ENCODE results near the gene ACTR2. TPM values are rescaled to one million over a fixed set of nuclear protein-coding genes. Genes with fewer than 3 reads are reported as not detected.

The ACTR2 gene
- total RNA-seq, 4 donors from 2014 or later = 56.9 to 123 (median 81.8) TPM

GRCh38 chr2:65228263-65228750 is 676 bp downstream of the ACTR2 start:
- peak overlapping the region; percentile 78 to 98 (median 93) for H3K4me3 ChIP-seq
- intact Hi-C loops (cut with DNase I; ENCODE audit: low total_unique reads) = no loop called here
- H3K36me3 ChIP-seq = no peaks in the 10 kb centered on the region
- no peaks in the 10 kb centered on the region for H3K9me3 ChIP-seq
- H3K4me1 ChIP-seq = peaks cover 9 to 60% (median 38%) of the 10 kb centered on the region in 4 donors
- no peaks in the 10 kb centered on the region for H3K27me3 ChIP-seq
- no peak for DNase-seq
- peak overlapping the region; percentile 96 to 100 (median 98) for H3K27ac ChIP-seq
- in situ Hi-C loops (cut with MboI; ENCODE audit: low pct_ligation_motif_present in 1 of 4, low pct_unique_long_range_greater_than_20kb in 1 of 4, low sequenced_read_pairs in 3 of 4) = no loop called here
- WGBS, 2 donors (ENCODE audit: low coverage in 1 of 2) = 1 to 2% methylated on average over 14 to 16 of the region's 16 CpGs
- TF ChIP-seq POLR2AphosphoS5 (IDR thresholded peaks at IDR 0.05) = peak in 1 of 3 donors; percentile 2
- no peak for TF ChIP-seq EP300 (IDR thresholded peaks at IDR 0.05; ENCODE audit: low read depth)
- no peak for TF ChIP-seq CTCF (IDR thresholded peaks at IDR 0.05)
- no peak for TF ChIP-seq POLR2A (IDR thresholded peaks at IDR 0.05)

GRCh38 chr2:65231121-65231520 is 3.5 kb downstream of the ACTR2 start:
- DNase-seq = no peak
- Histone ChIP-seq H3K4me1 (peaks cover 8 to 80% (median 37%) of the 10 kb centered on the region in 4 donors), H3K27ac (peak overlapping the region; percentile 34 to 56 (median 46)), H3K36me3 (no peaks in the 10 kb centered on the region), H3K4me3 (no peak overlapping the region), H3K9me3 (no peaks in the 10 kb centered on the region), H3K27me3 (no peaks in the 10 kb centered on the region)
- TF ChIP-seq POLR2A (IDR thresholded peaks at IDR 0.05) (no peak), CTCF (IDR thresholded peaks at IDR 0.05) (no peak), EP300 (IDR thresholded peaks at IDR 0.05; ENCODE audit: low read depth) (no peak), POLR2AphosphoS5 (IDR thresholded peaks at IDR 0.05) (no peak)
- 71 to 100% methylated on average over 1 of the region's 1 CpG for WGBS, 2 donors (ENCODE audit: low coverage in 1 of 2)
- in situ Hi-C loops (cut with MboI; ENCODE audit: low pct_ligation_motif_present in 1 of 4, low pct_unique_long_range_greater_than_20kb in 1 of 4, low sequenced_read_pairs in 3 of 4) = no loop called here
- intact Hi-C loops (cut with DNase I; ENCODE audit: low total_unique reads) = no loop called here

GRCh38 chr2:65231892-65232477 is 4.4 kb downstream of the ACTR2 start:
- Histone ChIP-seq H3K4me1 (peaks cover 0 to 80% (median 33%) of the 10 kb centered on the region in 4 donors), H3K4me3 (no peak overlapping the region), H3K27me3 (no peaks in the 10 kb centered on the region), H3K36me3 (no peaks in the 10 kb centered on the region), H3K27ac (peak overlapping the region; percentile 34 to 56 (median 46)), H3K9me3 (no peaks in the 10 kb centered on the region)
- no peak for DNase-seq
- in situ Hi-C loops (cut with MboI; ENCODE audit: low pct_ligation_motif_present in 1 of 4, low pct_unique_long_range_greater_than_20kb in 1 of 4, low sequenced_read_pairs in 3 of 4) (no loop called here), intact Hi-C loops (cut with DNase I; ENCODE audit: low total_unique reads) (no loop called here)
- no peak for TF ChIP-seq POLR2A (IDR thresholded peaks at IDR 0.05)
- TF ChIP-seq CTCF (IDR thresholded peaks at IDR 0.05) = no peak
- no peak for TF ChIP-seq POLR2AphosphoS5 (IDR thresholded peaks at IDR 0.05)
- TF ChIP-seq EP300 (IDR thresholded peaks at IDR 0.05; ENCODE audit: low read depth) = no peak
- 59 to 71% methylated on average over 6 to 8 of the region's 8 CpGs for WGBS, 2 donors (ENCODE audit: low coverage in 1 of 2)

GRCh38 chr2:65232636-65233035 is 5.0 kb downstream of the ACTR2 start:
- peak overlapping the region in 3 of 4 donors; percentile 45 to 56 (median 47) for H3K27ac ChIP-seq
- peaks cover 0 to 86% (median 36%) of the 10 kb centered on the region in 4 donors for H3K4me1 ChIP-seq
- H3K36me3 ChIP-seq = no peaks in the 10 kb centered on the region
- TF ChIP-seq CTCF (IDR thresholded peaks at IDR 0.05) (no peak), POLR2AphosphoS5 (IDR thresholded peaks at IDR 0.05) (no peak), EP300 (IDR thresholded peaks at IDR 0.05; ENCODE audit: low read depth) (no peak), POLR2A (IDR thresholded peaks at IDR 0.05) (no peak)
- H3K9me3 ChIP-seq = no peaks in the 10 kb centered on the region
- H3K4me3 ChIP-seq = no peak overlapping the region
- in situ Hi-C loops (cut with MboI; ENCODE audit: low pct_ligation_motif_present in 1 of 4, low pct_unique_long_range_greater_than_20kb in 1 of 4, low sequenced_read_pairs in 3 of 4) = no loop called here
- WGBS, 2 donors (ENCODE audit: low coverage in 1 of 2) = 75 to 82% methylated on average over 2 of the region's 2 CpGs
- intact Hi-C loops (cut with DNase I; ENCODE audit: low total_unique reads) = no loop called here
- no peak for DNase-seq
- no peaks in the 10 kb centered on the region for H3K27me3 ChIP-seq
